NCI-H128 (cell line): ENCODE data around the gene KYAT1.
"Not testable (repeated sequence)": the region's sequence is repeated elsewhere in the genome, so short reads cannot be mapped to it uniquely, and the experiment has no call there.

Source experiments
- DNase-seq: peaks from one replicate; lab custom pipeline; 2025; ENCODE audit not compliant: unreplicated experiment; lab: John Stamatoyannopoulos, UW

Gene KYAT1

GRCh38 chr9:128886211-128886891, 4.6 kb upstream of the KYAT1 start:
- no peak for DNase-seq

- no peak for DNase-seq
Observed at GRCh38 chr9:128885798-128886197, 4.0 kb upstream of the KYAT1 start.

- no peak for DNase-seq
Observed at GRCh38 chr9:128885376-128885775, 3.6 kb upstream of the KYAT1 start.

- DNase-seq: no peak
Observed at GRCh38 chr9:128884164-128884563, 2.4 kb upstream of the KYAT1 start.

GRCh38 chr9:128882677-128883603, 1.2 kb upstream of the KYAT1 start:
- no peak for DNase-seq

GRCh38 chr9:128877852-128878251, 3.9 kb downstream of the KYAT1 start:
- DNase-seq: no peak

- not testable (repeated sequence) for DNase-seq
Observed at GRCh38 chr9:128870941-128871265, 10.8 kb downstream of the KYAT1 start.

GRCh38 chr9:128870128-128870940, 11.4 kb downstream of the KYAT1 start:
- no peak for DNase-seq

- DNase-seq: no peak
Observed at GRCh38 chr9:128863647-128864046, 18.1 kb downstream of the KYAT1 start.

- no peak for DNase-seq
Observed at GRCh38 chr9:128862401-128862851, 19.3 kb downstream of the KYAT1 start.

- no peak for DNase-seq
Observed at GRCh38 chr9:128861501-128861900, 20.2 kb downstream of the KYAT1 start.

GRCh38 chr9:128860937-128861336, 20.8 kb downstream of the KYAT1 start:
- DNase-seq: no peak

GRCh38 chr9:128858476-128858875, 23.3 kb downstream of the KYAT1 start:
- DNase-seq: not testable (repeated sequence)

- DNase-seq: not testable (repeated sequence)
Observed at GRCh38 chr9:128854454-128854853, 27.3 kb downstream of the KYAT1 start.

- not testable (repeated sequence) for DNase-seq
Observed at GRCh38 chr9:128852646-128853045, 29.1 kb downstream of the KYAT1 start.

GRCh38 chr9:128851779-128852600, 29.8 kb downstream of the KYAT1 start:
- not testable (repeated sequence) for DNase-seq

- not testable (repeated sequence) for DNase-seq
Observed at GRCh38 chr9:128851024-128851423, 30.7 kb downstream of the KYAT1 start.

- no peak for DNase-seq
Observed at GRCh38 chr9:128847803-128848202, 33.9 kb downstream of the KYAT1 start.

- no peak for DNase-seq
Observed at GRCh38 chr9:128846680-128847030, 35.1 kb downstream of the KYAT1 start.

GRCh38 chr9:128845186-128845931, 36.4 kb downstream of the KYAT1 start:
- no peak for DNase-seq
